Neural progenitor cell (in vitro differentiated cells): ENCODE results near the gene SMYD5. TPM values are rescaled to one million over a fixed set of nuclear protein-coding genes. Genes with fewer than 3 reads are reported as not detected.

Experiments used
- DNase-seq: peaks from one replicate; pipeline ENCODE4 v3.0.0-alpha.2; 2016; ENCODE audit warnings: low spot score
- H2AFZ ChIP-seq: fragments of 200-600 bp; sonication (generic); replicated peaks from 2 replicates; pipeline ENCODE4 v1.6.1; 2016; ENCODE audit warnings: antibody characterized with exemption
- H3F3A ChIP-seq: fragments of 200-600 bp; sonication (generic); 2 replicates; pipeline ENCODE4 v1.6.1; 2016; ENCODE audit warnings: antibody characterized with exemption, low read depth
- H3K27ac ChIP-seq: fragments of 200-600 bp; sonication (generic); 2 replicates; pipeline ENCODE4 v1.5.1; 2016; ENCODE audit warnings: mild to moderate bottlenecking
- H3K27me3 ChIP-seq: fragments of 200-600 bp; sonication (generic); 2 replicates; pipeline ENCODE4 v1.6.1; 2016; ENCODE audit warnings: mild to moderate bottlenecking, moderate library complexity
- H3K36me3 ChIP-seq: fragments of 200-600 bp; sonication (generic); 2 replicates; pipeline ENCODE4 v1.5.1; 2016
- H3K4me1 ChIP-seq: fragments of 200-600 bp; sonication (generic); 2 replicates; pipeline ENCODE4 v1.6.1; 2016; ENCODE audit warnings: mixed run types
- H3K4me2 ChIP-seq: fragments of 200-600 bp; sonication (generic); 2 replicates; pipeline ENCODE4 v1.6.1; 2016
- H3K4me3 ChIP-seq: fragments of 200-600 bp; sonication (generic); 2 replicates; pipeline ENCODE4 v1.5.1; 2016
- H3K79me2 ChIP-seq: fragments of 200-600 bp; sonication (generic); 2 replicates; pipeline ENCODE4 v1.6.1; 2016; ENCODE audit warnings: low read depth
- H3K9ac ChIP-seq: fragments of 200-600 bp; sonication (generic); 2 replicates; pipeline ENCODE4 v1.6.1; 2016
- H3K9me3 ChIP-seq: fragments of 200-600 bp; sonication (generic); 2 replicates; pipeline ENCODE4 v1.5.1; 2016; ENCODE audit warnings: low read depth
- H4K20me1 ChIP-seq: fragments of 200-600 bp; sonication (generic); 2 replicates; pipeline ENCODE4 v1.6.1; 2016; ENCODE audit warnings: low read depth
- H3K27ac Mint-ChIP-seq: 3 replicates; pipeline ENCODE4 v1.8.0; 2021; ENCODE audit warnings: mixed read lengths
- H3K27me3 Mint-ChIP-seq: 2 replicates; pipeline ENCODE4 v1.8.0; 2022; ENCODE audit warnings: low read depth, mild to moderate bottlenecking, inconsistent platforms, moderate library complexity, mixed read lengths; ENCODE audit not compliant: insufficient read depth
- H3K36me3 Mint-ChIP-seq: 3 replicates; pipeline ENCODE4 v1.8.0; 2021; ENCODE audit warnings: mixed read lengths
- H3K4me1 Mint-ChIP-seq: 3 replicates; pipeline ENCODE4 v1.8.0; 2021; ENCODE audit warnings: mixed read lengths
- H3K4me3 Mint-ChIP-seq: 3 replicates; pipeline ENCODE4 v1.8.0; 2021; ENCODE audit warnings: mild to moderate bottlenecking, moderate library complexity, mixed read lengths
- H3K9me3 Mint-ChIP-seq: 3 replicates; pipeline ENCODE4 v1.8.0; 2020; ENCODE audit warnings: mixed read lengths
- EZH2 ChIP-seq: fragments of 200-600 bp; sonication (generic); IDR thresholded peaks from 2 replicates; pipeline ENCODE4 v1.6.1; 2017; ENCODE audit warnings: antibody characterized with exemption, mild to moderate bottlenecking, moderate library complexity
- EZH2phosphoT487 ChIP-seq: fragments of 200-600 bp; sonication (generic); IDR thresholded peaks from 2 replicates; pipeline ENCODE4 v1.6.1; 2017; ENCODE audit warnings: antibody characterized with exemption
- total RNA-seq: library from RNA; depleted of rRNA; stranded (reverse); fragments of >200 nt; gene quantifications from 2 replicates; pipeline ENCODE4 v1.2.3, GENCODE V29; 2015; ENCODE audit warnings: low replicate concordance
- TF ChIP-seq, protein P1 (sequence below): fragments of 200-600 bp; sonication (generic); IDR thresholded peaks from 2 replicates; pipeline ENCODE4 v1.5.1; 2017; ENCODE audit warnings: antibody characterized with exemption, mild to moderate bottlenecking

The SMYD5 gene
- total RNA-seq, 1 donor from 2014 or later: 21.0 TPM

DNA sequence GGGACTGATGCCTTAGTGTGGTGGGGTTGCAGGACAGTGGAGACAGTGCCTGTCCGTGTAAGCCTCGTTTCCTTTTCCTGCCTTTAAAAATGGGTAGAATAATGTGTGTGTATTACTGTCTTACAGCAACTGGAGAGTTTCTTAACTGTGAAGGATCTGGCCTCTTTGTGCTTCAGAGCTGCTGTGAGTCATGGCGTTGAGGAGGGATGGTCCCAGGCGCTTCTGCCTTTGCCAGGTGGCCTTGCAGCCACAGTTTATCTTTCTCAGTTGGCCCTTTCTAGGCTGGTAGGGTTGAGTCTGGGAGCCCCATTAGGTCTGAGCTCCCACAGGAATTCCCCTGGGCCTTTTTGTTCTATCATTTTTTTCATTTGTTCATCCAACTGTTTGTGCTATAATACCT is 9.8 kb downstream of the SMYD5 start:
- H3K36me3 ChIP-seq: no peaks in the 10 kb centered on the region
- no peak overlapping the region for H2AFZ ChIP-seq
- DNase-seq: no peak
- H3K4me1 Mint-ChIP-seq: peaks cover 3% of the 10 kb centered on the region
- no peaks in the 10 kb centered on the region for H3F3A ChIP-seq
- H3K9me3 ChIP-seq: no peaks in the 10 kb centered on the region
- no peaks in the 10 kb centered on the region for H4K20me1 ChIP-seq
- peaks cover 12% of the 10 kb centered on the region for H3K36me3 Mint-ChIP-seq
- H3K9ac ChIP-seq: no peak overlapping the region
- H3K27ac Mint-ChIP-seq: no peak overlapping the region
- H3K79me2 ChIP-seq: peaks cover 3% of the 10 kb centered on the region
- TF ChIP-seq EZH2phosphoT487: no peak
- no peak for TF ChIP-seq EZH2
- TF ChIP-seq, protein P1, sequence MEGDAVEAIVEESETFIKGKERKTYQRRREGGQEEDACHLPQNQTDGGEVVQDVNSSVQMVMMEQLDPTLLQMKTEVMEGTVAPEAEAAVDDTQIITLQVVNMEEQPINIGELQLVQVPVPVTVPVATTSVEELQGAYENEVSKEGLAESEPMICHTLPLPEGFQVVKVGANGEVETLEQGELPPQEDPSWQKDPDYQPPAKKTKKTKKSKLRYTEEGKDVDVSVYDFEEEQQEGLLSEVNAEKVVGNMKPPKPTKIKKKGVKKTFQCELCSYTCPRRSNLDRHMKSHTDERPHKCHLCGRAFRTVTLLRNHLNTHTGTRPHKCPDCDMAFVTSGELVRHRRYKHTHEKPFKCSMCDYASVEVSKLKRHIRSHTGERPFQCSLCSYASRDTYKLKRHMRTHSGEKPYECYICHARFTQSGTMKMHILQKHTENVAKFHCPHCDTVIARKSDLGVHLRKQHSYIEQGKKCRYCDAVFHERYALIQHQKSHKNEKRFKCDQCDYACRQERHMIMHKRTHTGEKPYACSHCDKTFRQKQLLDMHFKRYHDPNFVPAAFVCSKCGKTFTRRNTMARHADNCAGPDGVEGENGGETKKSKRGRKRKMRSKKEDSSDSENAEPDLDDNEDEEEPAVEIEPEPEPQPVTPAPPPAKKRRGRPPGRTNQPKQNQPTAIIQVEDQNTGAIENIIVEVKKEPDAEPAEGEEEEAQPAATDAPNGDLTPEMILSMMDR: no peak
- H3K27me3 ChIP-seq: no peaks in the 10 kb centered on the region
- no peaks in the 10 kb centered on the region for H3K9me3 Mint-ChIP-seq
- no peaks in the 10 kb centered on the region for H3K4me1 ChIP-seq
- H3K27ac ChIP-seq: no peak overlapping the region
- no peak overlapping the region for H3K4me3 Mint-ChIP-seq
- H3K27me3 Mint-ChIP-seq: peaks cover 5% of the 10 kb centered on the region
- H3K4me2 ChIP-seq: no peak overlapping the region
- H3K4me3 ChIP-seq: no peak overlapping the region

DNA sequence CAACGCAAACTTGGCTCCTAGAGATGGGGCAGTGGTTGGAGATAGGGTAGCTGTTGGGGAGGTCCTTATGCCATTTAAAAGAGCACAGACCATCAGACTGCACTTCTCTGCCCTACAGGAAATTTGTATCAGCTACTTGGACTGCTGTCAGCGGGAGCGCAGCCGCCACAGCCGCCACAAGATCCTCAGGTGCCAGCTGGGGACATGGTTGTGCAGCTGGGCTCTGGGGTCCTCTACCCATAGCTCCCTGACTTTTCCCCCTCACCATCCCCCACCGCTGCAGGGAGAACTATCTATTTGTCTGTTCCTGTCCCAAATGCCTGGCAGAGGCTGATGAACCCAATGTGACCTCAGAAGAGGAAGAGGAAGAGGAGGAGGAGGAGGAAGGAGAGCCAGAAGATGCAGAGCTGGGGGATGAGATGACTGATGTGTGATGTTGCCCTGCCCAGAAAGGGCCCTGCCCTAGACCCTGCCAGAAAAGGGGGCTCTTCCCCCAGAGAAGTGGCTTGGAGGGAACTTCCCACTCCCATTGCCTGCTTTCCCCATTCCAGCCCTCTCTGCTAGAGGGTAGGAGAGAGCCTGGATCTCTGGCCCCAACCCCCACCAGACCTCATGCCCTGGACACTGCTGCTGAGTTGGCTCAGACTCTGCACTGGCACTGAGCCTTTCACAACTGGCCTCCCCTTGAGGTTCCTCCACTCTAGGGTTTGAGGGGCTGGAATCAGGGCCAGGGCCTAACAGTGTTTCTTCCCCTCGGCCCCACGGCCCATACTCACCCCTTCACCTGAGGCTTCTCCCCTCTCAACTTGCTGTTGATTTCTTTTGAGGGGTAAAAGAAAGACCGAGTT is 11.7 kb downstream of the SMYD5 start:
- Histone ChIP-seq H2AFZ (no peak overlapping the region), H3K27ac (no peak overlapping the region), H4K20me1 (no peaks in the 10 kb centered on the region), H3K79me2 (no peaks in the 10 kb centered on the region), H3K27me3 (no peaks in the 10 kb centered on the region), H3K9me3 (no peaks in the 10 kb centered on the region), H3K4me2 (no peak overlapping the region), H3K9ac (no peak overlapping the region), H3K4me3 (no peak overlapping the region), H3K4me1 (no peaks in the 10 kb centered on the region), H3F3A (no peaks in the 10 kb centered on the region), H3K36me3 (no peaks in the 10 kb centered on the region)
- no peak for DNase-seq
- peaks cover 12% of the 10 kb centered on the region for H3K36me3 Mint-ChIP-seq
- TF ChIP-seq EZH2phosphoT487: no peak
- TF ChIP-seq EZH2: no peak
- TF ChIP-seq, protein P1: no peak
- peaks cover 3% of the 10 kb centered on the region for H3K27me3 Mint-ChIP-seq
- no peak overlapping the region for H3K27ac Mint-ChIP-seq
- no peaks in the 10 kb centered on the region for H3K4me1 Mint-ChIP-seq
- no peak overlapping the region for H3K4me3 Mint-ChIP-seq
- no peaks in the 10 kb centered on the region for H3K9me3 Mint-ChIP-seq

DNA sequence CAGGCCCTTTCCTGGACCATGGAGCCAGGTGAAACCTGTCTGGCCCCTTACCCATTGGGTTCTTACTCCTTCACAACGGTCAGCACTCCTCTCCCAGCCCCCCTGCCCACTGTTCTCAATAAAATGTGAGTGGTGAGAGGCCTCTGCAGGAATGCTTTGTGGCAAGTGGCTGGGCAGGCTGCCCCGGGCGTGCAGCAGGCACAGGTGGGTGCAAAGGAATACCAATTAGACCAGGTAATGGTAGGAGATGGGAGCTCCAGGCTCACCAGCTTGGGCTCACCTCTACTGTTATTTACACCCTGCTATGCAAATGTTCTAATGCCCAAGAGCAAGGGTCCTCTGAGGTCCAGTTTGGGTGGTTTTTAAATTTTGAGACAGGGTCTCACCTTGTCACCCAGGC is 13.0 kb downstream of the SMYD5 start:
- no peaks in the 10 kb centered on the region for H3K79me2 ChIP-seq
- peaks cover 4% of the 10 kb centered on the region for H3K36me3 Mint-ChIP-seq
- H3K4me3 ChIP-seq: no peak overlapping the region
- DNase-seq: no peak
- no peak overlapping the region for H3K27ac Mint-ChIP-seq
- peaks cover 2% of the 10 kb centered on the region for H3K27me3 Mint-ChIP-seq
- H3K36me3 ChIP-seq: no peaks in the 10 kb centered on the region
- TF ChIP-seq, protein P1: no peak
- no peak for TF ChIP-seq EZH2phosphoT487
- TF ChIP-seq EZH2: no peak
- H3K4me1 ChIP-seq: no peaks in the 10 kb centered on the region
- no peak overlapping the region for H2AFZ ChIP-seq
- H3K27me3 ChIP-seq: no peaks in the 10 kb centered on the region
- no peaks in the 10 kb centered on the region for H3F3A ChIP-seq
- no peak overlapping the region for H3K4me3 Mint-ChIP-seq
- no peak overlapping the region for H3K27ac ChIP-seq
- no peaks in the 10 kb centered on the region for H4K20me1 ChIP-seq
- H3K4me2 ChIP-seq: no peak overlapping the region
- no peak overlapping the region for H3K9ac ChIP-seq
- no peaks in the 10 kb centered on the region for H3K4me1 Mint-ChIP-seq
- no peaks in the 10 kb centered on the region for H3K9me3 ChIP-seq
- no peaks in the 10 kb centered on the region for H3K9me3 Mint-ChIP-seq
